A549 (cell line): ENCODE data around the gene KATNAL1. TPM values are rescaled to one million over a fixed set of nuclear protein-coding genes. Genes with fewer than 3 reads are reported as not detected.

Source experiments
- ATAC-seq, 2 experiments: fragments of 200-7000 bp in 1 of 2; fragments of >200 bp in 1 of 2; cut with Nextera tagmentation in 1 of 2; cut with Tn5 transposase in 1 of 2; 3 replicates each; pipeline versions ENCODE4 v1.8.0 to v1.9.1; 2018 to 2020; ENCODE audit warnings: mild to moderate bottlenecking in 1 of 2, moderate library complexity in 1 of 2
- CTCF ChIA-PET: fragments of 300-600 bp; sonication (Branson Sonifier 250); formaldehyde crosslinking; extraction: SDS; loops from one replicate; lab custom pipeline; 2021; ENCODE audit warnings: antibody characterized with exemption, inconsistent platforms; lab: Yijun Ruan, JAX
- POLR2A ChIA-PET: fragments of 350-600 bp; formaldehyde crosslinking; extraction: SDS; loops from one replicate; lab custom pipeline; 2021; ENCODE audit warnings: antibody characterized with exemption, inconsistent platforms; lab: Yijun Ruan, JAX
- DNase-seq, 2 experiments: peaks; one replicate each; pipeline versions ENCODE4 v3.0.0 to v3.0.0-alpha.2; 2011 to 2016; ENCODE audit warnings: low read depth in 1 of 2, low spot score in 1 of 2
- FAIRE-seq: peaks from 2 replicates; lab custom pipeline; 2011; peaks lifted over from hg19 to GRCh38; lab: Jason Lieb, UNC
- H3K27ac ChIP-seq, 2 experiments: fragments of >200 bp; sonication (Bioruptor Twin); formaldehyde crosslinking; 3 replicates each; pipeline ENCODE4 v1.5.1; 2016 to 2017
- H3K4me1 ChIP-seq: fragments of >200 bp; sonication (Bioruptor Twin); formaldehyde crosslinking; 3 replicates; pipeline ENCODE4 v1.6.1; 2016
- H3K4me2 ChIP-seq: fragments of >200 bp; sonication (Bioruptor Twin); formaldehyde crosslinking; 3 replicates; pipeline ENCODE4 v1.6.1; 2016
- H3K4me3 ChIP-seq: fragments of >200 bp; sonication (Bioruptor Twin); formaldehyde crosslinking; 3 replicates; pipeline ENCODE4 v1.5.1; 2016
- H3K9me3 ChIP-seq: fragments of >200 bp; sonication (Bioruptor Twin); formaldehyde crosslinking; 3 replicates; pipeline ENCODE4 v1.6.1; 2016
- BCL3 ChIP-seq: fragments of >200 bp; sonication (Bioruptor Twin); formaldehyde crosslinking; IDR thresholded peaks from 3 replicates; pipeline ENCODE4 v1.6.1; 2016
- CBX2 ChIP-seq: fragments of 200-600 bp; sonication (generic); IDR thresholded peaks from 2 replicates; pipeline ENCODE4 v1.6.1; 2016; ENCODE audit warnings: low read depth, mild to moderate bottlenecking, borderline replicate concordance
- E2F6 ChIP-seq: IDR thresholded peaks from 2 replicates; pipeline ENCODE4 v1.6.1; 2012; ENCODE audit warnings: low read depth, borderline replicate concordance
- ELK1 ChIP-seq: fragments of 150-350 bp; IDR thresholded peaks from 2 replicates; pipeline ENCODE4 v1.6.1; 2014; ENCODE audit warnings: low read depth, mild to moderate bottlenecking, low read length
- FOSL2 ChIP-seq, 2 experiments: fragments of 450-650 bp in 1 of 2; fragments of >200 bp in 1 of 2; sonication (Bioruptor Twin) in 1 of 2; formaldehyde crosslinking; IDR thresholded peaks; 2 replicates each; pipeline versions ENCODE4 v1.5.0 to v1.6.1; 2016 to 2020; ENCODE audit warnings: mild to moderate bottlenecking in 1 of 2, moderate library complexity in 1 of 2
- GATA3 ChIP-seq: IDR thresholded peaks from 2 replicates; pipeline ENCODE4 v1.6.1; 2012; ENCODE audit warnings: borderline replicate concordance
- HES2 ChIP-seq: fragments of >200 bp; sonication (Bioruptor Twin); formaldehyde crosslinking; IDR thresholded peaks from 2 replicates; pipeline ENCODE4 v1.6.1; 2016
- HOXB13 ChIP-seq: fragments of 250-450 bp; sonication (Bioruptor Pico); IDR thresholded peaks from 2 replicates; pipeline ENCODE4 v1.5.0; 2020; ENCODE audit warnings: low read depth, mild to moderate bottlenecking, moderate library complexity
- KDM1A ChIP-seq: fragments of 200-600 bp; sonication (generic); IDR thresholded peaks from 2 replicates; pipeline ENCODE4 v1.6.1; 2016; ENCODE audit warnings: low read depth, mild to moderate bottlenecking
- POLR2A ChIP-seq: IDR thresholded peaks from 2 replicates; pipeline ENCODE4 v1.6.1; 2012; ENCODE audit warnings: mild to moderate bottlenecking, low read length
- POLR2AphosphoS2 ChIP-seq: conservative IDR thresholded peaks from 2 replicates; pipeline ENCODE4 v1.6.1; 2012; ENCODE audit warnings: low read length, improper control_type of control experiment, inconsistent platforms
- RFX5 ChIP-seq: fragments of 450-650 bp; IDR thresholded peaks from 2 replicates; pipeline ENCODE4 v1.7.1; 2014; ENCODE audit warnings: antibody characterized with exemption, mild to moderate bottlenecking, moderate library complexity
- SMC3 ChIP-seq: fragments of >200 bp; sonication (Bioruptor Twin); formaldehyde crosslinking; IDR thresholded peaks from 3 replicates; pipeline ENCODE4 v1.6.1; 2018; ENCODE audit warnings: inconsistent platforms
- USF2 ChIP-seq: fragments of 450-650 bp; IDR thresholded peaks from 2 replicates; pipeline ENCODE4 v1.6.1; 2014; ENCODE audit warnings: antibody characterized with exemption
- WGBS: methylation state at CpG from one replicate; pipeline ENCODE4 v1.1.6; 2017; ENCODE audit errors: missing lambda C conversion rate; 5-methylcytosine and 5-hydroxymethylcytosine counted together
- polyA plus RNA-seq, 4 experiments: library from polyadenylated mRNA; depleted of rRNA in 3 of 4; stranded (reverse); fragments of >200 nt; fragmentation: RNase III in 1 of 4; extraction: RNeasy Plus Mini Kit Qiagen cat#74134 plus additional on column Dnase treatment in 1 of 4; gene quantifications; 2 replicates in 3 of 4; 3 replicates in 1 of 4; pipeline ENCODE4 v1.2.3, GENCODE V29; 2011 to 2017

The KATNAL1 gene
- polyA plus RNA-seq, 2 of the 4 experiments (the other 2 are of a cell fraction), result 7.9 to 10.5 TPM

- TF ChIP-seq HOXB13 (CRISPR knock-in tag) (no peak), USF2 (no peak), POLR2A (no peak), KDM1A (no peak), BCL3 (no peak)
Measured at GRCh38 chr13:30341815-30342570, 34.6 kb upstream of the KATNAL1 start (continued).

- Histone ChIP-seq H3K4me3 (no peak overlapping the region), H3K9me3 (no peaks in the 10 kb centered on the region), H3K4me1 (peaks cover 37% of the 10 kb centered on the region), H3K4me2 (peak overlapping the region; percentile 41), H3K27ac (peak overlapping the region; percentile 50 to 68; a peak in 5 of 6 replicates)
- CTCF ChIA-PET, result interaction anchor here (0.8 kb wide), 1 partner anchor 31 kb away, joined by 3 read pairs; no protein-coding TSS in a partner anchor
- ATAC-seq (peak; percentile 56 to 66; a peak in 1 of 6 replicates), DNase-seq (no peak), FAIRE-seq (no peak)
- POLR2A ChIA-PET, result no interaction called here
- TF ChIP-seq POLR2AphosphoS2 (no peak), FOSL2 (IDR thresholded peaks at IDR 0.05) (peak; percentile 18; the same call in 1 of the 2 replicates), FOSL2 (CRISPR knock-in tag; IDR thresholded peaks at IDR 0.05) (no peak)
- 80% methylated on average over 10 of the region's 10 CpGs for WGBS
Measured at GRCh38 chr13:30340331-30341250, 33.2 kb upstream of the KATNAL1 start.

GRCh38 chr13:30339738-30340330 lies 32.5 kb upstream of the KATNAL1 start:
- peaks cover 37% of the 10 kb centered on the region for H3K4me1 ChIP-seq
- 77% methylated on average over 12 of the region's 12 CpGs for WGBS
- H3K9me3 ChIP-seq, result no peaks in the 10 kb centered on the region
- POLR2A ChIA-PET, result no interaction called here
- no peak for ATAC-seq
- DNase-seq, result no peak
- H3K27ac ChIP-seq, result peak overlapping the region in 1 of 2 experiments; percentile 68; a peak in 2 of 6 replicates
- no peak overlapping the region for H3K4me3 ChIP-seq
- TF ChIP-seq RFX5 (no peak), HES2 (no peak), SMC3 (no peak), E2F6 (no peak), POLR2A (no peak), GATA3 (no peak), CBX2 (no peak), ELK1 (no peak)
- no peak for FAIRE-seq
- H3K4me2 ChIP-seq, result peak overlapping the region; percentile 41; the same call in 1 of the 3 replicates
- CTCF ChIA-PET, result no interaction called here
